Measurements from ENCODE around the gene CFI.

DNA sequence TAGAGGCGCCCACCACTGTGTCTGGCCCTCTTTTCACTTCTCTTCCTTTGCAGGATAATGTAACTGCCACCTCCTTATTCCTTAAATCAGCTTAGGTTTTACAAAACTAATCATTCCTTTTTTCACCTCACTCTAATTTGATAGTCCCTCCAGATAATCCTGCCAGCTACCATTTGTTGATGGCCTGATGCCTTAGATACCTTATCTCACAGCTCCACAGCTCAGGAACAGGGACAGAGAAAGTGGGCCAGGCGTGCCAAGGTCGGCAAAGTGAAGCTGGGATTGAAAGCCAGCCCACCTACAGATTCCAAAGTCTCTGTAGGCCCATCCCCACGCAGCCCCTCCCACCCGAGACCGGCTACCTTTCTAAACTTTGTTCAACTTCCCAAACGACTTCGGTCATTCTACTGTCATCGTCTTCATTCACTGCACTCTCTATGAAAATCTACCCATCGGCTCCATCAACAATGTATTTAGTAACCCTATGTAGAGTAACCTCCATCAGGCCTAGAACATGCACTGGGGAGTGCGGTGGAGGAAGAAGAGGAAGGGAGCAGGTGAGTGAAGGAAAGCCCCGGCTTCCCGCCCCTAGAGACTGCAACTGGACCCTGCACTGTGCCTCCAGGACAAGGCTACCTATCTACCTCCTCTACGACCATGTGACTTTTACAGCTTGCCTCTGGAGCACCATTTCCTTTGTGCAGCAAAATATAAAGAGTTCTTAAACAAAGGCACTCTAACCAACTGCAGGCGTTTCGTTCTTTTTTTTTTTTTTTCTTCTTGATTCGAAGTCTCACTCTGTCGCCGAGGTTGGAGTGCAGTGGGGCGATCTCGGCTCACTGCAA is 100.0 kb downstream of the CFI start:
- TF ChIP-seq GATA3 (IDR thresholded peaks at IDR 0.05; ENCODE audit: low read depth, low read length) = no peak
- no peak for TF ChIP-seq GATA2 (IDR thresholded peaks at IDR 0.05; ENCODE audit: low read depth, low read length)

All from SH-SY5Y (cell line).